Measurements from ENCODE around the gene ZIC2.

Gene ZIC2

DNA sequence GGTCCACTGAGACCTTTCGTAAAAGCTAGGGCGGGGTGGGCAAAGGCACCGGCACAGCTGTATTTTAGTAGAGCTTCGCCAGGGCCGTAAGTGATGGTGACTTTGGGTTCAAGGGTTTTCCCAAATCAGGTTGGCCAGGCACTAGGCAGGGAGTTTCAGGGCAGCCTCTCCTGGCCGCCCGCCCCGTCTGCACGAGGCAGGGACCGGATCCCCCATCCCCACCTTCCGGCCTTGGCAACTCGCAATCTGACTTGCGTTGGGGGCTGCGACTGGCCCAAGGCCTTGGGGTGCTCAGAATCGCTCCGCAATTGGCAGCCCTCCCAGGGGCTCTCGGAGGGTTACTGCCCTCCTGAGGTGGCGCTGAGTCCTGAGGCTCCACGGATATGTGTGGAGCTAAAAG is 6.0 kb upstream of the ZIC2 start:
- no peak for DNase-seq

DNA sequence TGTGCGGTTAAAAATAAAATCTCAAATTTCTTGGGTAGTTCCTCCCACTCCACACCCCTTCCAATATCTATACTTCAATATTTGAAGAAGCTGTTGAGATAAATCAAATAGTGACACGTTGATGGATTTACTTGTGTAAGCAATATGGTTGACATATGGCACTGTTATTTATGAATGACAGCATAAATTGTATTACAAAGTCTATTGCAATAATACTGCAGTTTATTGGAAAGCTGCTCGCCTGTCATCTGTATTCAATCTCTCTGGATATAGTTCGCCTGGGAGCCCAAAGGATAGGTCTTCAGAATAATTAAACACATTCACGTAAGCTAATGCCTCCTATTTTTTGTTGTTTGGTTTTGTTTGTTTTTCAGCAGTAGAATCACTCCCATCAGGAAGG is 5.0 kb upstream of the ZIC2 start:
- no peak for DNase-seq

GRCh38 chr13:99977334-99977911 is 4.2 kb upstream of the ZIC2 start:
- DNase-seq, result no peak

DNA sequence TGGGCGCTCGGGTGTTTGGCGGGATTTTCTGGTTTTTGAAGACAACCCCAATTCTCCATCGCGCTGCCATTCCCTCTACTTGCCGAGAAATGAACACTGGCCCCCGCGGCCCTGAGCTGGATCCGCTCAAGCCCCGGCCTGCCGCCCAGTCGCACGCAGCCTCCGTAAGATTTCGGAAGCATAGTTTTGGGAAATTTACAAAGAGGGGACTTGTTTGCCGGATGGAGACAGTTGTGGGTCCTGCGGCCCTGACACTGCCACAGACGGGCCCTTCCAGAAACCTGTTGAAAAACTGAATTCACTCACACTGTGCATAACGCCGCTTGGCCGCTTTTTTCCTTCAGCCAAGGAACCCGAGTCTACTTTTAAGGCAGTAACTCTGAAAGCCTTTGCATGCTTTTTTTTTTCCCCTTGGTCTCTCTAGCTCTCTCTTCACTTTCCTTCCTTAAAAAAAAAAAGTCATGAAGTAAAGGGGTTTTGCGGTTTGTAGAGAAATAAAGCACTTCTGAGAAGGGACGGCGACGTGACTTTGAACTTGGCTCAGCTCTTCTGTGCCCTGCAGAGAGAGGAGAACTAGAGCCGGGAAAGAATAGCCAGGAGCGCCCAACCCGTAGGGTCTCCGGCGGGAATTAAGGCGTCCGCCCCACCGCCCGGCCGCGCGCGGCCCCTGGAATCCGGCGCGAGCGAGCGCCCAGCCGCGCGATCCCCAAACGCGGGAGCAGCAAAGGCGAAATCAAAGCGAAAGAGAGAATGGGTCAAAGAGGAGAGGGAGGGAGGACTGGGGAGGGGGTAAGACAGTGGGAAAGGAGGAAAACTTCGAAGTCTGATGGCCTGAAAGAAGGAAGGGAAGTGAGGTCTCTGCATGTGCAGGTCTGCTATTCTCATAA is 3.4 kb upstream of the ZIC2 start:
- no peak for DNase-seq

- DNase-seq, result no peak
Observed at GRCh38 chr13:99978799-99979452, 2.7 kb upstream of the ZIC2 start.

GRCh38 chr13:99979453-99980200 is 2.0 kb upstream of the ZIC2 start:
- peak; percentile 64 for DNase-seq

GRCh38 chr13:99980201-99980823 is 1.3 kb upstream of the ZIC2 start:
- DNase-seq, result peak; percentile 76

- DNase-seq, result peak; percentile 68
Observed at GRCh38 chr13:99980824-99981734, 505 bp upstream of the ZIC2 start.

DNA sequence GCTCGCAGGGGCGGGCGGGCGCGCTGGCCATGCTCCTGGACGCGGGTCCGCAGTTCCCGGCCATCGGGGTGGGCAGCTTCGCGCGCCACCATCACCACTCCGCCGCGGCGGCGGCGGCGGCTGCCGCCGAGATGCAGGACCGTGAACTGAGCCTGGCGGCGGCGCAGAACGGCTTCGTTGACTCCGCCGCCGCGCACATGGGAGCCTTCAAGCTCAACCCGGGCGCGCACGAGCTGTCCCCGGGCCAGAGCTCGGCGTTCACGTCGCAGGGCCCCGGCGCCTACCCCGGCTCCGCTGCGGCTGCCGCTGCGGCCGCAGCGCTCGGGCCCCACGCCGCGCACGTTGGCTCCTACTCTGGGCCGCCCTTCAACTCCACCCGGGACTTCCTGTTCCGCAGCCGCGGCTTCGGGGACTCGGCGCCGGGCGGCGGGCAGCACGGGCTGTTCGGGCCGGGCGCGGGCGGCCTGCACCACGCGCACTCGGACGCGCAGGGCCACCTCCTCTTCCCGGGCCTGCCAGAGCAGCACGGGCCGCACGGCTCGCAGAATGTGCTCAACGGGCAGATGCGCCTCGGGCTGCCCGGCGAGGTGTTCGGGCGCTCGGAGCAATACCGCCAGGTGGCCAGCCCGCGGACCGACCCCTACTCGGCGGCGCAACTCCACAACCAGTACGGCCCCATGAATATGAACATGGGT is 599 bp downstream of the ZIC2 start:
- DNase-seq, result peak; percentile 64

GRCh38 chr13:99982731-99983498 is 1.3 kb downstream of the ZIC2 start:
- no peak for DNase-seq

DNA sequence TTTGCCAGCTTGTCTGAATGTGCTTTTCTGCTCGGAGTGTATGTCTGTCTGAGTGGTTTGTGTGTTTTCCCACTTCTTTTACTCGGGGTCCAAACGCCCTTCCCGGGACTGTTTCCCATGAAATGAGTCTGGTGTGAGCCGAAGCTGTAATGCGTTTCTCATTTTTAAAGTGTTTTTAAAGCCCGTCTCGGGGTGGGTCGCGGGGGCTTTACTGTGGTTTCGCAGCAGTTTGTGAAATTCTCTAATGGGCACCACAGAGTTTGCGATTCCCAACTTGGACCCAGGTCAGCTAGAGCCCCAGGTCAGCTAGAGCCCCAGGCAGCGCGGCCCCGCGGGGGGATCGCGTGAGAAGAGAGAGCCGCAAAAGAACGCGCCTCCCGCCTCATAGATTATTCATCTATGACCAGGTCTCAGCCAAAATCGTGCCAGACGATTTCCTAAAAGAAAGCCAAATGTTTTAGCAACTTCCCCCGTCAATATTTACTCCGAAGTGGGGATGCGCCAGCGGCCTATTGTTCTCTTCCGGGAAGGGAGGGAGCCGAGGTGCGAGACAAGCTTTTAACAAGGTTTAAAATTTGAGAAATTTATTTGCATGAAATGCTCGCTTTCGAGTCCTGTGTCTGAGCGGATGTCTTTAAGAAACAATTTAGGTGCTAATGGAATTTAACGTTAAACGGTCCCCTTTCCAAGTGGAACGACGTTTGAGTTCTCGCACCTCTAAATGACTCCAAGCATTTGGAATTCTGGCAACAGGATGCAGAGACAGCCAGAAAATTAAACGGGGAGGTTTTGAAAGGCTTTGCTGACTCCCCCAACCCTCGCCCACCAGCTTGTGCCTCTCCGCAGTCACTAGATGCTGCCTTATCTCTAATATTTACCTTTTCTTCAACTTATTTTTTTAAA is 2.2 kb downstream of the ZIC2 start:
- DNase-seq, result no peak

GRCh38 chr13:99984461-99985240 is 3.1 kb downstream of the ZIC2 start:
- DNase-seq, result peak; percentile 62

GRCh38 chr13:99985241-99985874 is 3.8 kb downstream of the ZIC2 start:
- no peak for DNase-seq

DNA sequence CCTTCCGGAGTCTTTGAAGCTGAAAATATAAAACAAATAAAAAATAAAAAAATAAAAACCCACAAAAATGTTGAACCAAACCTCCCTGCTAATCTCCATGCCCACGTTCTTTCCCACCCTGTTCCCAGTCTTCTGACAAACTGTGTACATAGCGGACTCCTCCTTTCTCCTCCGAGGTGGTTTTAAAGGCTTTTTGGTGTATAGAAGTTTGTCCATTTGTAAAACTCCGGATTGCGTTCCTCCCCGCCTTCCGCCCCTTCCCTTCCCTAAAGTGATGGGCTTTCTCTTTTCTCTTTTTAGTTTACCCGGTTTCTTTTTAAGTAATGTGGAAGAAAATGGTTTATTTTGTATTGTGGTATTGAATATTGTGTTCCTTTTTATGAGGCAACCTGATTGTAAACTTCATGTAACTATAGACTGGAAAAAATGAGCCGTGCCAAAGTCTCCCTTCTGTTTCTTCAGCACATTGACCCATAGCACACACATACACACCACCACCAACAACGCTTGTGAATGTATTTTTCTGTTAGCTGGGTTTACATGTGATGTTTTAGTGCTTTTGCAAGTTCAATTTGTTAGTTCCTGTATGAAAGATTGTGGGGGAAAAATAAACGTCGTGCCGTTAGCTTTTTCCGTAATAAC is 4.4 kb downstream of the ZIC2 start:
- DNase-seq, result no peak

DNA sequence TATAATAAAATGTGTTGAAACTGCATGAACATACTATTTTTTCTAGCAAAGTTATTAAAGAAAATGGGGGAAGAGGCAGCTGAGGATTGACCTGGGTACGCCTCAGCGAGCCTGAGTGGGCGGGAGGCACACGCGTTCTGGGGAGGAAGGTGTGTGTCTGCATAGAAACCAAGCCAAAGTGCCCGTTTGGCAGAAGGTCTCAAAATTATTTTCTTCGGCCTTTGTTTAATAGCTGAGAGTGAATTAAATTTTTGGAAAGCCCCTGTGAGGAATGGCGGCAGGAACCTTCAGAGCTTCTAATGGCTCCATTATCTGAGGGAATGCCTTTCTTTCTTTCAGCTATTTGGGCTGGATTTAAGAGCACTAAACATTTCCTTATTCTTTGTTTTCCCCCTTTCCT is 5.2 kb downstream of the ZIC2 start:
- DNase-seq, result no peak

DNA sequence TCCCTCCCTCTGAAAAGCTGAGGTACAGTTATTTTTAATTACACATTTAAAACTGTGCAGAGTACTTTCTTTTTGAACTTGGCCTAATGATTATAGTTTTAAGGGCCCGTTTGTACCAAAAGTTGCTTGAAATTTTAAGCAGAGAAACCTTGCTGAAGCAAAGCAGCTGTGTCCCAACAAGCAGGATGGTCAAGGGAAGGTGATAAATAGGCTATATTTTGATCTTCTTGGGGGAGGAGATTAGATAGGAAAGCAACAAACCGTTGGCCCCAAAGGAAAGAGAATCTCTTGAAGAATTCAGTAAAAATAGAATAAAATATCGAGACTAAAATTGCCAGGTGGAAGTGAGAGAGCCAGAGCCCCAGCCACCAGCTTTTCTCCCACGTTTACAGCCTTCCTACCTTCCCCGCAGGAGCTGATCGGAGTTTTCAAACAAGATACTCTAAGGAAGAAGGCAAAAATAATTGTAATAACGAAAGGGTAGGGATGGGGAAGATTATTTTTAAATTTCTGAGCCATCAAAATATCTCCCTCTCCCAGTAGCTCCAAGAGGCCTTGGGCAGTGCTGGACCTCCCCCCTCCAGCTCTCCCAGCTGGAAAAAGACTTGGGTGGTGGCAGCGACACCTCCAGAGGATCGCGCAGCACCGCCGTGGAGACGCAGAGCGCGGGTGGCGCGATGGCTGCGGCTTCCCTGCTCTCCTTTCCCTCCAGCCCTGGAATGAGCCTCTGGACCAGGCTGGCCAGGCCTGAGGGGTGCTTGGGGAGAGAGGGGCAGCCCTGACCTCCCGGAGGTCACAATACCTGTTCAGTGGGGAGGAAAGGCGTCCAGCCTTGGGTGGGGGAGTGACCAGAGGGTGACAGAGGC is 5.8 kb downstream of the ZIC2 start:
- DNase-seq, result peak; percentile 10
